Measurements from ENCODE around the gene NECTIN1.
A peak's percentile ranks its signal among the peaks of the same experiment; 100 is the strongest.

NECTIN1 gene

GRCh38 chr11:119671051-119671450 is 57.9 kb downstream of the NECTIN1 start:
- DNase-seq: peak; percentile 35

- DNase-seq: no peak
Observed at GRCh38 chr11:119669487-119669886, 59.5 kb downstream of the NECTIN1 start.

- no peak for DNase-seq
Observed at GRCh38 chr11:119668676-119669075, 60.3 kb downstream of the NECTIN1 start.

- DNase-seq: peak; percentile 86
Observed at GRCh38 chr11:119666463-119667131, 62.4 kb downstream of the NECTIN1 start.

- no peak for DNase-seq
Observed at GRCh38 chr11:119666061-119666460, 62.9 kb downstream of the NECTIN1 start.

GRCh38 chr11:119664701-119665420 is 64.1 kb downstream of the NECTIN1 start:
- no peak for DNase-seq

GRCh38 chr11:119664063-119664572 is 64.9 kb downstream of the NECTIN1 start:
- peak; percentile 46 for DNase-seq

GRCh38 chr11:119663279-119663678 is 65.7 kb downstream of the NECTIN1 start:
- DNase-seq: peak; percentile 56

GRCh38 chr11:119661226-119661625 is 67.8 kb downstream of the NECTIN1 start:
- no peak for DNase-seq

GRCh38 chr11:119659971-119660723 is 68.9 kb downstream of the NECTIN1 start:
- DNase-seq: peak; percentile 36

GRCh38 chr11:119652907-119653659 is 75.9 kb downstream of the NECTIN1 start:
- DNase-seq: no peak

- DNase-seq: no peak
Observed at GRCh38 chr11:119651802-119652584, 77.0 kb downstream of the NECTIN1 start.

GRCh38 chr11:119650251-119650650 is 78.7 kb downstream of the NECTIN1 start:
- no peak for DNase-seq

- DNase-seq: no peak
Observed at GRCh38 chr11:119647254-119647653, 81.7 kb downstream of the NECTIN1 start.

- no peak for DNase-seq
Observed at GRCh38 chr11:119645018-119645417, 84.0 kb downstream of the NECTIN1 start.

- DNase-seq: no peak
Observed at GRCh38 chr11:119644502-119644901, 84.5 kb downstream of the NECTIN1 start.

GRCh38 chr11:119643876-119644225 is 85.1 kb downstream of the NECTIN1 start:
- no peak for DNase-seq

- no peak for DNase-seq
Observed at GRCh38 chr11:119643212-119643875, 85.7 kb downstream of the NECTIN1 start.

- DNase-seq: no peak
Observed at GRCh38 chr11:119641983-119642745, 86.8 kb downstream of the NECTIN1 start.

- DNase-seq: no peak
Observed at GRCh38 chr11:119640541-119640940, 88.5 kb downstream of the NECTIN1 start.
